Osteocyte (in vitro differentiated cells): ENCODE data around the gene TBC1D3. TPM values are rescaled to one million over a fixed set of nuclear protein-coding genes. Genes with fewer than 3 reads are reported as not detected.
"Not testable (repeated sequence)": the region's sequence is repeated elsewhere in the genome, so short reads cannot be mapped to it uniquely, and the experiment has no call there.

Source experiments
- DNase-seq: peaks from one replicate; pipeline ENCODE4 v3.0.0; 2021; ENCODE audit warnings: mixed read lengths; ENCODE audit not compliant: unreplicated experiment; ENCODE audit errors: extremely low spot score
- H3K27ac Mint-ChIP-seq: one replicate; pipeline ENCODE4 v1.8.0; 2021; ENCODE audit warnings: mild to moderate bottlenecking, mixed read lengths; ENCODE audit not compliant: unreplicated experiment
- H3K27me3 Mint-ChIP-seq: one replicate; pipeline ENCODE4 v1.8.0; 2021; ENCODE audit warnings: mixed read lengths; ENCODE audit not compliant: unreplicated experiment
- H3K36me3 Mint-ChIP-seq: one replicate; pipeline ENCODE4 v1.8.0; 2021; ENCODE audit warnings: mixed read lengths; ENCODE audit not compliant: unreplicated experiment
- H3K4me1 Mint-ChIP-seq: one replicate; pipeline ENCODE4 v1.8.0; 2021; ENCODE audit warnings: mixed read lengths; ENCODE audit not compliant: unreplicated experiment
- H3K4me3 Mint-ChIP-seq: one replicate; pipeline ENCODE4 v1.8.0; 2021; ENCODE audit warnings: mild to moderate bottlenecking, moderate library complexity, mixed read lengths; ENCODE audit not compliant: unreplicated experiment
- H3K9me3 Mint-ChIP-seq: one replicate; pipeline ENCODE4 v1.8.0; 2021; ENCODE audit warnings: mixed read lengths; ENCODE audit not compliant: unreplicated experiment
- long read RNA-seq: library from polyadenylated mRNA; unstranded; transcript quantifications from one replicate; pipeline ENCODE4 v2.0.0, GENCODE V29; 2021
- total RNA-seq: library from RNA; stranded (reverse); gene quantifications from 2 replicates; pipeline ENCODE4 v1.2.1, GENCODE V29; 2021

TBC1D3 gene
- 0.30 TPM in 1 of 2 replicates, not detected in the other for total RNA-seq
- long read RNA-seq, partial matches to known transcripts = 2 of 7 reads
- long read RNA-seq, other reads (novel, unspliced or antisense) = 5 of 7 reads

DNA sequence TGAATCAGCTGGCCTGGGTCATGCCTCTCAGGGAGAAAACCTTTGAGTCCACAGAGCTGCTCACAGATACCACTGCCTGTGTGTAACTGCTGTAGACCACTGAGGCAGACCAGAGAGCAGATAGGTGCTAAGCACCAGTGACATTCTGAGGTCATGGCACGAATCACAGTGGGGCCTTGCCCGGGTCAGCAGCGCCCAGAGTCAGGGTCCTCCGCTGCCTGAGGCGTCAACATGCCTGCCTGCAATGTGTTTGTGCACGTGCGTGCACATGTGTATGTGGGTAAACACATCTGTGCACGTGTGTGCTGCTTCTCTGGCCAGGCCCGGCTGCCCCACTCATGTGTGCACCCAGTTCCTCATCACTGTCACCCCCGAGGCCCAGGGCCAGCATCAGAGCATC lies at the start of gene TBC1D3:
Gene TBC1D3 (minus strand): TSS at position 101 of the 400 bp plus-strand sequence. CDS start 1,526 bp downstream, outside the sequence.
- H3K4me1 Mint-ChIP-seq, H3K27ac Mint-ChIP-seq, DNase-seq, H3K27me3 Mint-ChIP-seq, H3K36me3 Mint-ChIP-seq, H3K4me3 Mint-ChIP-seq, H3K9me3 Mint-ChIP-seq: not testable (repeated sequence)

DNA sequence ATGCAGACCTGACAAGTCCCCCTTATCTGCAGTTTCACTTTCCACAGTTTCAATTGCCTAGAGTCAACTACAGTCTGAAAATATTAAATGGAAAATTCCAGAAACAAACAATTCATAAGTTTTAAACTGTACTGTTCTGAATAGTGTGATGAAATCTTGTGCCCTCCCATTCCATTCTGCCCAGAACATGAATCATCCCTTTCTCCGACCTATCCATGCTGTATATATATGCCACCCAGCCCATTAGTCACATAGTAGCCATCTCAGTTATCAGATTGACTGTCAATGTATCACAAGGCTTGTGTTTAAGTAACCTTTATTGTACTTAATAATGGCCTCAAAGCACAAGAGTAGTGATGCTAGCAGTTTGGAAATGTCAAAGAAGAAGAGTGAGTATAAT lies 40.4 kb upstream of the TBC1D3 start:
- DNase-seq = not testable (repeated sequence)

DNA sequence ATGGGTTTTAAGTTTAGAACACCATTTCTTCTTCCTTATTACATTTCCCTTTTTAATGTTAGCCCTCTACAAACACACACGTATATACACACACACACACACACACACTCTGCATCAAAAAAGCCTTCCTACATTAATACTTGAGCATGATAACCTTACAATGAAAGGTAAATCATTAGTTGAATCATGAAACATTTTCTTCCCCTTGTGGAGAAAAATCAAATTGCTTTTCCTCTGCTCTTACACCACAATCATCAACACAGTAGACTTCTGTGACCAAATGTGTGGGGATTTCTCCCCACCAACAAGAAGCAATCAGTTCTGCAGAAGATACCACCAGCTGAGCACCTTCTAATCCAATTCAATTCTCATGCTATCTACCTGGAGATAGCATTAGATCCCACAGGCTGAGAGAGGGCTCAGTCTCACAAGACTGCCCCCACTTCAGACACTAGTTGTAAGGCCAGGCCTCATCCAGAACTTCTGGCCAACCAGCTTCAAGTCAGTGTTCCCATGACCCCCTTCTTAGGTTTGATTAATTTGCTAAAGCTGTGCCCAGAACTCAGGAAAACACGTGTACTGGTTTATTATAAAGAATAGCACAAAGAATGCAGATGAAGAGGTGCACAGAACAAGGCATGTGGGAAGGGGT lies 33.6 kb upstream of the TBC1D3 start:
- H3K27me3 Mint-ChIP-seq, H3K4me1 Mint-ChIP-seq, H3K36me3 Mint-ChIP-seq, DNase-seq, H3K27ac Mint-ChIP-seq, H3K9me3 Mint-ChIP-seq, H3K4me3 Mint-ChIP-seq: not testable (repeated sequence)

More for the DNA sequence above, 40.4 kb upstream of the TBC1D3 start:
- H3K36me3 Mint-ChIP-seq, H3K4me3 Mint-ChIP-seq, H3K4me1 Mint-ChIP-seq, H3K9me3 Mint-ChIP-seq, H3K27ac Mint-ChIP-seq, H3K27me3 Mint-ChIP-seq: not testable (repeated sequence)

DNA sequence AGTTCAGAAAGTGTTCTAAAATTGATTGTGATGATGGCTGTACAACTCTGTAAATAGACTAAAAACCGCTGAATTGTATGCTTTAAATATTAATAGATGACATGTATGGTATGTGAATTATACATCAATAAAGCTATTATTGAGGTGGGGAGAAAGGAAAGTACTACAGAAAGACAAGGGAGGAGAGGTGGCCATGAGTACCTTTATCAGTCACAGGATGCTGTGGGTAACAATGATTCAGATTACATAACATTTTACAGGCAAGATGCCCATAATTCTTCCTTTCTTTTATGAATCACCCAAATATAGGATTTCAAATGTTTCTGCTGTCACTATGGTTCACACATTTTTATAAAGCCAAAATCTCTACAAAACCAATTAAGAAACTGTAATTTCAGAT lies 28.5 kb upstream of the TBC1D3 start:
- H3K4me1 Mint-ChIP-seq, H3K9me3 Mint-ChIP-seq, H3K36me3 Mint-ChIP-seq: not testable (repeated sequence)

DNA sequence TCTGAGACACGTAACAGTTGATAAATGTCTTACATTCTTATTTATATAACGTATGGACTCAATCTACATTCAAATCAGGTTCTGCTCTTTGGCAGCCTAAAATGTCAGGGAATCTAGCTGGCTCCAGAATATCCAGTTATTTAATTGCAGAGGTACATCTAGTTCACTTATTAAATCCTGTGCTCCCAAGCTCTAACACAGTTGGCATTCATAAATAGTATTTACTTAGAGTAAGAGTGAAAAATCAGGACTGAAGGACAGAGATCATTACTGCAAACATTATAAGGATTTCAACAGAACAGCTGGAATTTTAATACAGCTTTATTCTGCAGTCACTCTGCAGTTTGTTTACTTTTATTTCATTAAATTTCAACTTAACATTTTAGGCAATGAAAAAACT lies 7.9 kb upstream of the TBC1D3 start:
- not testable (repeated sequence) for H3K4me3 Mint-ChIP-seq, DNase-seq, H3K27me3 Mint-ChIP-seq, H3K27ac Mint-ChIP-seq, H3K4me1 Mint-ChIP-seq, H3K9me3 Mint-ChIP-seq, H3K36me3 Mint-ChIP-seq

More for the DNA sequence above, 28.5 kb upstream of the TBC1D3 start:
- DNase-seq, H3K27ac Mint-ChIP-seq, H3K4me3 Mint-ChIP-seq, H3K27me3 Mint-ChIP-seq: not testable (repeated sequence)

DNA sequence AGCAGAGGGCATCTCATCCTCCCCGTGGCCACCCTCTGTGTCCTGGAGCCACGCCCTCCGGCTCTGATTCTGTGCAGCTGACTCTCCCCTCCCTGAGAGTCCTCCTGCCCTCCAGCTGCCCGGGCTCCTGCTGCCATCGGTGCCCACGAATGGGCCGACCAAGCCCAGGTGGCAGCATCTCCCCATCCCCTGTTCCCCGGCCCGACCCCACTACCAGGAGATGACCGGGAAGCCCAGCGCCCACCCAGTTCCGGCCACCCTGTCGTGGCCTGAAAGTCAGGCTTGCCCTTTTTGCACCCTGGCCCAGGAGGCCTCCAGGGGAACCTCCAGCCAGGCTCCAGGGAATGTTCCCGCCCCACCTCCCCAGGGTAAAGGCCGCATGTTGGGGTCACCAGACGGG lies 57.5 kb downstream of the TBC1D3 start:
- not testable (repeated sequence) for H3K36me3 Mint-ChIP-seq, H3K4me3 Mint-ChIP-seq, H3K27me3 Mint-ChIP-seq, H3K4me1 Mint-ChIP-seq, H3K27ac Mint-ChIP-seq, H3K9me3 Mint-ChIP-seq
- DNase-seq = peak; percentile 62

Other genes starting within 250 kb of the TBC1D3 start
- 26.2 and 28.5 TPM in 2 replicates for gene TBC1D3L, start 203.5 kb downstream of the TBC1D3 start, total RNA-seq
- 0.63 and 0.91 TPM in 2 replicates for gene TBC1D3D, start 188.6 kb downstream of the TBC1D3 start, total RNA-seq
- not detected in 2 replicates for gene TBC1D3C, start 123.9 kb downstream of the TBC1D3 start, total RNA-seq
- gene TBC1D3E, start 64.6 kb downstream of the TBC1D3 start, total RNA-seq = not detected in 2 replicates
- gene MRPL45, start 104.6 kb upstream of the TBC1D3 start, total RNA-seq = 38.2 and 40.2 TPM in 2 replicates
- gene GPR179, start 151.4 kb upstream of the TBC1D3 start, total RNA-seq = 0.13 TPM in 1 of 2 replicates, not detected in the other
- 17.3 and 19.1 TPM in 2 replicates for gene SOCS7, start 159.3 kb upstream of the TBC1D3 start, total RNA-seq
- 165 and 177 TPM in 2 replicates for gene ARHGAP23, start 235.9 kb upstream of the TBC1D3 start, total RNA-seq